ENCODE data around the gene C3AR1. TPM values are rescaled to one million over a fixed set of nuclear protein-coding genes. Genes with fewer than 3 reads are reported as not detected.

C3AR1 gene
- total RNA-seq, 1 experiment from 2014 or later: not detected

DNA sequence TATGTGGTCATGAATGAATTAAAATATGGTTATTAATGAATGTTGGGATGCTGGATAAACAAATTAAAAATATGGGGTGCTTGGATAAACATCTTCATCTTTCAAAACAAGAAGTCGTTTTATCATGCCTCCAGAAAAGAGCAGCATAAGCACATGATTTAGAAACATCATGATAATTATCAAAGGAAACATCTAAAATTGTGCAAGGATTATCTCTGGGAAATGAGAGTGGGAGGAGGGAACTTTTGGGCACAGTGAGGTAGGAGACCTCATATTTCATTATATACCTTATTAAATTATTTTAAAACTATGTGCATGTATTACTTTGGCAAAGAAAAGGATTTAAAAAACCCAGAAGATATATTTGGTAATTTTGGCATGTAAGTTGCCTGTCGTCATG lies 8.9 kb downstream of the C3AR1 start:
- no peak for DNase-seq (ENCODE audit: unreplicated experiment)
- BruUV-seq (replicated peaks): TSS peak; percentile 99
- intact Hi-C loops (cut with micrococcal nuclease): no loop called here
- TF ChIP-seq, protein P1, sequence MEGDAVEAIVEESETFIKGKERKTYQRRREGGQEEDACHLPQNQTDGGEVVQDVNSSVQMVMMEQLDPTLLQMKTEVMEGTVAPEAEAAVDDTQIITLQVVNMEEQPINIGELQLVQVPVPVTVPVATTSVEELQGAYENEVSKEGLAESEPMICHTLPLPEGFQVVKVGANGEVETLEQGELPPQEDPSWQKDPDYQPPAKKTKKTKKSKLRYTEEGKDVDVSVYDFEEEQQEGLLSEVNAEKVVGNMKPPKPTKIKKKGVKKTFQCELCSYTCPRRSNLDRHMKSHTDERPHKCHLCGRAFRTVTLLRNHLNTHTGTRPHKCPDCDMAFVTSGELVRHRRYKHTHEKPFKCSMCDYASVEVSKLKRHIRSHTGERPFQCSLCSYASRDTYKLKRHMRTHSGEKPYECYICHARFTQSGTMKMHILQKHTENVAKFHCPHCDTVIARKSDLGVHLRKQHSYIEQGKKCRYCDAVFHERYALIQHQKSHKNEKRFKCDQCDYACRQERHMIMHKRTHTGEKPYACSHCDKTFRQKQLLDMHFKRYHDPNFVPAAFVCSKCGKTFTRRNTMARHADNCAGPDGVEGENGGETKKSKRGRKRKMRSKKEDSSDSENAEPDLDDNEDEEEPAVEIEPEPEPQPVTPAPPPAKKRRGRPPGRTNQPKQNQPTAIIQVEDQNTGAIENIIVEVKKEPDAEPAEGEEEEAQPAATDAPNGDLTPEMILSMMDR (IDR thresholded peaks at IDR 0.05; ENCODE audit: unreplicated experiment): no peak
- Mint-ChIP-seq H3K4me3 (ENCODE audit: unreplicated experiment) (no peak overlapping the region), H3K27me3 (ENCODE audit: insufficient read depth, unreplicated experiment) (no peaks in the 10 kb centered on the region), H3K9me3 (ENCODE audit: unreplicated experiment) (no peaks in the 10 kb centered on the region), H3K4me1 (ENCODE audit: insufficient read depth, unreplicated experiment) (peaks cover 14% of the 10 kb centered on the region), H3K27ac (ENCODE audit: low read depth, unreplicated experiment) (no peak overlapping the region), H3K36me3 (ENCODE audit: insufficient read depth, unreplicated experiment) (peaks cover 20% of the 10 kb centered on the region)
- ChIA-PET CTCF (interaction anchor here (0.5 to 3.5 kb wide), 3 partner anchors 11 to 50 kb away, joined by 3 to 23 read pairs (median 4); no protein-coding TSS in a partner anchor), POLR2A (interaction anchor here (0.7 to 1.4 kb wide), 4 partner anchors 18 to 48 kb away, joined by 3 to 9 read pairs (median 4); no protein-coding TSS in a partner anchor)

DNA sequence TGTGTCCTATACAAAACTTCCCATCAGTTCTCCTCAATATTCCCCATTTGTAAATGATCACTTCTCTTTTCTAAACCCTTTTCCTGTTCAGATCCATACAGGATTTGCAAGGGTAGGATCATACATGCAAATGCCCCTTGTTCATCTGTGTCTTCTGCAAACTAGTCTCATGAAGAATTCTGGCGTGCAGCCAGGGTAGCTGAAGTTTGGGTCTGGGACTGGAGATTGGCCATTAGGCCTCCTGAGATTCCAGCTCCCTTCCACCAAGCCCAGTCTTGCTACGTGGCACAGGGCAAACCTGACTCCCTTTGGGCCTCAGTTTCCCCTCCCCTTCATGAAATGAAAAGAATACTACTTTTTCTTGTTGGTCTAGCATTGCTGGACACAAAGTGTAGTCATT lies 11.3 kb downstream of the C3AR1 start:
- TF ChIP-seq, protein P1 (IDR thresholded peaks at IDR 0.05; ENCODE audit: unreplicated experiment): no peak
- Mint-ChIP-seq H3K27ac (ENCODE audit: low read depth, unreplicated experiment) (no peak overlapping the region), H3K4me1 (ENCODE audit: insufficient read depth, unreplicated experiment) (peaks cover 14% of the 10 kb centered on the region), H3K27me3 (ENCODE audit: insufficient read depth, unreplicated experiment) (no peaks in the 10 kb centered on the region), H3K4me3 (ENCODE audit: unreplicated experiment) (no peak overlapping the region), H3K9me3 (ENCODE audit: unreplicated experiment) (no peaks in the 10 kb centered on the region), H3K36me3 (ENCODE audit: insufficient read depth, unreplicated experiment) (peaks cover 33% of the 10 kb centered on the region)
- ChIA-PET POLR2A (no interaction called here), CTCF (interaction anchor here (1.9 to 2.5 kb wide), 2 partner anchors 9 to 10 kb away, joined by 5 to 13 read pairs; no protein-coding TSS in a partner anchor)
- DNase-seq (ENCODE audit: unreplicated experiment): no peak
- BruUV-seq (replicated peaks): no TSS peak
- intact Hi-C loops (cut with micrococcal nuclease): no loop called here

DNA sequence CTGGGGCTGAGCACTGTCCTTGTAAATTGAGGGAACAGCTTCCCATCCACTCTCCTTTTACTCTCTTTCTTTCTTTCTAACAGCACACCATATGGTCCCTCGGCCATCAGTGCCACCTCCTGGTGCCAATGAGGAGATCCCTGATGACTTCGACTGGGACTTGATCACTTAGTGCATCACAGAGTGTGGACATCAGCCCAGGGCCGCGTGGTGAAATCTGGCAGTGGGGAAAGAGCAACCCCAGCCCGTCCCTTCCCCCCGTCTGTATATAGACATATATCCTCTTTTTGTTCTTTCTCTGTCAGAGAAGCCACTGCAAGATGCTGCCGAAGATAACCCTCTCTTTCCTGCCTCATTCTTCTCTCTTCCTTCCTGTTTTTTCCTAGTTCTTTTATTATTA lies 13.5 kb downstream of the C3AR1 start:
- Mint-ChIP-seq H3K27ac (ENCODE audit: low read depth, unreplicated experiment) (no peak overlapping the region), H3K9me3 (ENCODE audit: unreplicated experiment) (no peaks in the 10 kb centered on the region), H3K36me3 (ENCODE audit: insufficient read depth, unreplicated experiment) (peaks cover 52% of the 10 kb centered on the region), H3K4me1 (ENCODE audit: insufficient read depth, unreplicated experiment) (peaks cover 10% of the 10 kb centered on the region), H3K4me3 (ENCODE audit: unreplicated experiment) (no peak overlapping the region), H3K27me3 (ENCODE audit: insufficient read depth, unreplicated experiment) (no peaks in the 10 kb centered on the region)
- TF ChIP-seq, protein P1 (IDR thresholded peaks at IDR 0.05; ENCODE audit: unreplicated experiment): no peak
- intact Hi-C loops (cut with micrococcal nuclease): no loop called here
- CTCF ChIA-PET: interaction anchor here (0.7 to 1.9 kb wide), 2 partner anchors 8 to 17 kb away, joined by 3 to 5 read pairs; no protein-coding TSS in a partner anchor
- no TSS peak for BruUV-seq (replicated peaks)
- no peak for DNase-seq (ENCODE audit: unreplicated experiment)
- POLR2A ChIA-PET: no interaction called here

DNA sequence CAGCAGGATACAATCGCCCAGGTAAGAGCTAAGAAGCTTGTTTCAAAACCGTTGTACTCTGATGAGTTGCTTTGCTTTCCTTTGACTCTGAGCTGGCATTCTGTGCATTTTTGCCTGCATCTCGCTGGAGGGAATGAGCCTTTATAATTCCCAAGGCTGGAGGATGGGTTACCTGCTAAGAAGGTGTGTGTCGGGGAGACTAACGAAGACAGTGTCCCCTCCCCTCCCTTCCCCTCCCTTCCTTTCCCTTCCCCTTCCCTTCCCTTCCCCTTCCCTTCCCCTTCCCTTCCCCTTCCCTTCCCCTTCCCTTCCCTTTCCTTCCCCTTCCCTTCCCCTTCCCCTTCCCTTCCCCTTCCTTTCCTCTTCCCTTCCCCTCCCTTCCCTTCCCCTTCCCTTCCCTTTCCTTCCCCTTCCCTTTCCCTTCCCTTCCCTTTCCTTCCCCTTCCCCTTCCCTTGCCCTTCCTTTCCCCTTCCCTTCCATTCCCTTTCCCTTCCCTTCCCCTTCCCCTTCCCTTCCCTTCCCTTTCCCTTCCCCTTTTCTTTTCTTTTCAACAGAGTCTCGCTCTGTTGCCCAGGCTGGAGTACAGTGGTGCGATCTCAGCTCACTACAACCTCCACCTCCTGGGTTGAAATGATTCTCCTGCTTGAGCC lies 15.4 kb downstream of the C3AR1 start:
- Mint-ChIP-seq H3K4me3 (ENCODE audit: unreplicated experiment) (no peak overlapping the region), H3K4me1 (ENCODE audit: insufficient read depth, unreplicated experiment) (no peaks in the 10 kb centered on the region), H3K9me3 (ENCODE audit: unreplicated experiment) (no peaks in the 10 kb centered on the region), H3K36me3 (ENCODE audit: insufficient read depth, unreplicated experiment) (peaks cover 72% of the 10 kb centered on the region), H3K27me3 (ENCODE audit: insufficient read depth, unreplicated experiment) (no peaks in the 10 kb centered on the region), H3K27ac (ENCODE audit: low read depth, unreplicated experiment) (no peak overlapping the region)
- CTCF ChIA-PET: interaction anchor here (0.6 to 1.1 kb wide), 5 partner anchors 7 to 1382 kb away, joined by 3 to 6 read pairs (median 3); no protein-coding TSS in a partner anchor
- DNase-seq (ENCODE audit: unreplicated experiment): no peak
- BruUV-seq (replicated peaks): no TSS peak
- TF ChIP-seq, protein P1 (IDR thresholded peaks at IDR 0.05; ENCODE audit: unreplicated experiment): no peak
- POLR2A ChIA-PET: interaction anchor here (1.1 kb wide), 1 partner anchor 26 kb away, joined by 3 read pairs; no protein-coding TSS in a partner anchor
- intact Hi-C loops (cut with micrococcal nuclease): no loop called here
